ENCODE results near the gene ATR.

GRCh38 chr3:142468456-142468855 is 110.1 kb downstream of the ATR start:
- TF ChIP-seq CTCF (IDR thresholded peaks at IDR 0.05; ENCODE audit: insufficient read depth, low read depth, low read length) (no peak), EZH2 (IDR thresholded peaks at IDR 0.05; ENCODE audit: insufficient read depth, low read length) (no peak)

All from astrocyte (in vitro differentiated cells and primary cell).